NB4 (cell line): Measurements from ENCODE around the gene ZNF618.

Experiments used
- DNase-seq: peaks from one replicate; pipeline ENCODE4 v3.0.0; 2010; ENCODE audit warnings: low read depth
- H3K4me3 ChIP-seq: one replicate; pipeline ENCODE4 v1.5.1; 2011; ENCODE audit warnings: mild to moderate bottlenecking, low read depth, low read length, moderate library complexity
- MYC ChIP-seq: IDR thresholded peaks from 2 replicates; pipeline ENCODE4 v1.6.1; 2011; ENCODE audit warnings: low read depth, low read length
- POLR2A ChIP-seq: IDR thresholded peaks from 2 replicates; pipeline ENCODE4 v1.6.1; 2011; ENCODE audit warnings: mild to moderate bottlenecking; ENCODE audit not compliant: insufficient read length; ENCODE audit errors: extremely low read depth
- TF ChIP-seq, protein P1 (sequence below): IDR thresholded peaks from 2 replicates; pipeline ENCODE4 v1.6.1; 2011; ENCODE audit warnings: low read depth, low read length
- TF ChIP-seq, protein P2 (sequence below): IDR thresholded peaks from one replicate; pipeline ENCODE4 v1.5.1; 2012; ENCODE audit warnings: low read depth, low read length

Gene ZNF618

GRCh38 chr9:114085387-114085789, 209.3 kb downstream of the ZNF618 start:
- no peak for DNase-seq
- no peak for TF ChIP-seq POLR2A
- TF ChIP-seq MYC = no peak
- TF ChIP-seq, protein P1, sequence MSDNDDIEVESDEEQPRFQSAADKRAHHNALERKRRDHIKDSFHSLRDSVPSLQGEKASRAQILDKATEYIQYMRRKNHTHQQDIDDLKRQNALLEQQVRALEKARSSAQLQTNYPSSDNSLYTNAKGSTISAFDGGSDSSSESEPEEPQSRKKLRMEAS = no peak
- TF ChIP-seq, protein P2, sequence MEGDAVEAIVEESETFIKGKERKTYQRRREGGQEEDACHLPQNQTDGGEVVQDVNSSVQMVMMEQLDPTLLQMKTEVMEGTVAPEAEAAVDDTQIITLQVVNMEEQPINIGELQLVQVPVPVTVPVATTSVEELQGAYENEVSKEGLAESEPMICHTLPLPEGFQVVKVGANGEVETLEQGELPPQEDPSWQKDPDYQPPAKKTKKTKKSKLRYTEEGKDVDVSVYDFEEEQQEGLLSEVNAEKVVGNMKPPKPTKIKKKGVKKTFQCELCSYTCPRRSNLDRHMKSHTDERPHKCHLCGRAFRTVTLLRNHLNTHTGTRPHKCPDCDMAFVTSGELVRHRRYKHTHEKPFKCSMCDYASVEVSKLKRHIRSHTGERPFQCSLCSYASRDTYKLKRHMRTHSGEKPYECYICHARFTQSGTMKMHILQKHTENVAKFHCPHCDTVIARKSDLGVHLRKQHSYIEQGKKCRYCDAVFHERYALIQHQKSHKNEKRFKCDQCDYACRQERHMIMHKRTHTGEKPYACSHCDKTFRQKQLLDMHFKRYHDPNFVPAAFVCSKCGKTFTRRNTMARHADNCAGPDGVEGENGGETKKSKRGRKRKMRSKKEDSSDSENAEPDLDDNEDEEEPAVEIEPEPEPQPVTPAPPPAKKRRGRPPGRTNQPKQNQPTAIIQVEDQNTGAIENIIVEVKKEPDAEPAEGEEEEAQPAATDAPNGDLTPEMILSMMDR = no peak
- no peak overlapping the region for H3K4me3 ChIP-seq

DNA sequence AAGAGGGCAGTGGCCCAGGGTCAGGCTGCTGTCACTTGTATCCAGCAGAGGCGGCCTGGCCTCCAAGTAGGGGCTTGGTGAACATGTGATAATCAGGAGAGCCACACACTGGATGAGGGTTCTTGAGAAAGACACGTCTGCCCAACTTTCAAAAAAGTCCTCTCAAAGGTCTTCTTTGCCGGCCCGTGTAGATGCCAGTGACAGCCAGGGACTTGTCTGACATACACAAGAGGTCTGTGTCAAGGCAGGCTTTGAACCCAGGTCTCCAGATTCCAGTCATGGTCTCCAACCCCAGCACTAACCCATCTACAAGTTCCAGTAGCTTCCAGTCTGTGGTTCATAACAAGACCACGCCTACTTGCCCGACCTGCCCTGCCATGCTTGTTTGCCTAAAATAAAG, 209.9 kb downstream of the ZNF618 start:
- DNase-seq = no peak
- TF ChIP-seq, protein P2 = no peak
- TF ChIP-seq MYC = no peak
- TF ChIP-seq, protein P1 = no peak
- no peak for TF ChIP-seq POLR2A
- no peak overlapping the region for H3K4me3 ChIP-seq

DNA sequence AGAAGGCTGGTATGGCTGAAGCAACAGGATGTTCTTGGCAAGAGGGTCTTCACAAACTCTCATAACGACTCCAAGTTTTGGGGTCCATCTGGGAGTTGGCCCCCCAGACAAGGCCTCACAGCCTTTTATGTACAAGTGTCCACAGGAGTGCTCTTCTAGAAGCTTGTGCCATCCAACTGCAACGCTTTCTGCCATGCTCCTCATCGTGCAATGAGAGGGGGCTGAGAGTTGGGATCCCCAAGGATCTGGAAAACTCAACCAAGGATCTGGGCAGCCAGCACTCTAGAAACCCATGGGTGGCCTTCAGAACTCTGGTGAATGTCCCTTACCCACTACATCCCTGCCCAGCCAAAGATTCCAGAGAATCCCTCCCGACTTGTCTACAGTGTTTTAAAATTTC, 210.5 kb downstream of the ZNF618 start:
- DNase-seq = no peak
- no peak overlapping the region for H3K4me3 ChIP-seq
- no peak for TF ChIP-seq POLR2A
- TF ChIP-seq, protein P2 = no peak
- no peak for TF ChIP-seq MYC
- TF ChIP-seq, protein P1 = no peak

DNA sequence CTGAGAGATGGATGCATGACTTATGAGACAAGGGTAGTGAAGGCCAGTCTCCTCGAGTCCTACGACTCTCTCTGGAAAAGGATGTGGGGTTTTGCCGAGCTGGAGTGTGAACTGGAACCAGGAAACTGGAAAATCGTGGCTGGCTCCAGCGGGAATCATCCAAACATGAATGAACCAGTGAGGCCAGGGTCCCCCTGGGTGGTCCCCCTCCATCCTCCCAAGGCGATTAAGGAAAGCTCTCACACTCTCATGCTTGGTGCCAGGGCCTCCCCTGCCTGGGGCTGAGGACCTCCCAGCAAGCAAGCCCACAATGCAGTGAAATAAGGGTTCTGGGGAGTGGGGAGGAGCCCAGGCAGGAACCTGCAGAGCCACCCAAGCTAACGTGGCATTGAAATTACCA, 211.6 kb downstream of the ZNF618 start:
- DNase-seq = no peak
- TF ChIP-seq, protein P1 = no peak
- TF ChIP-seq, protein P2 = no peak
- TF ChIP-seq POLR2A (no peak), MYC (no peak)
- H3K4me3 ChIP-seq = no peak overlapping the region

GRCh38 chr9:114088571-114089170, 212.6 kb downstream of the ZNF618 start:
- H3K4me3 ChIP-seq = no peak overlapping the region
- DNase-seq = no peak
- TF ChIP-seq MYC = no peak
- TF ChIP-seq POLR2A = no peak
- TF ChIP-seq, protein P1 = no peak
- TF ChIP-seq, protein P2 = no peak
